ENCODE data around the gene CWF19L2.

The CWF19L2 gene

DNA sequence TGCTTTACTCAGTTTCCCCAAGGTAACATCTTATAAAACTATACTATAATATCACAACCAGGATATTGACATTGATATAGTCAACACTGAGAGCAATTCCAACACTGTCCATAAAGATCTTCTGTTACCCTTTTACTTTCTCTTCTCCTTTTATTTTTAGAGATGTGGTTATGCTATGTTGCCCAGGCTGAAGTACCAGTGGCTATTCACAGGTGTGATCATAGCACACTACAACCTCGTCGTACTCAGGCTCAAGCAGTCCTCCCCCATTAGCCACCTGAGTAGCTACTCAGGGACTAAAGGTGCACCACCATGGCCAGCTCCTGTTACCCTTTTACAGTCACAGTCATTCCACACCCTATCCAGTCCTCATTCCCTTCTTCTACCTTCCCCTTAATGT, 119.7 kb downstream of the CWF19L2 start:
- in situ Hi-C loops (cut with MboI; ENCODE audit: low sequenced_read_pairs, unreplicated experiment) = no loop called here
- DNase-seq (ENCODE audit: low spot score) = no peak
- TF ChIP-seq, protein P1, sequence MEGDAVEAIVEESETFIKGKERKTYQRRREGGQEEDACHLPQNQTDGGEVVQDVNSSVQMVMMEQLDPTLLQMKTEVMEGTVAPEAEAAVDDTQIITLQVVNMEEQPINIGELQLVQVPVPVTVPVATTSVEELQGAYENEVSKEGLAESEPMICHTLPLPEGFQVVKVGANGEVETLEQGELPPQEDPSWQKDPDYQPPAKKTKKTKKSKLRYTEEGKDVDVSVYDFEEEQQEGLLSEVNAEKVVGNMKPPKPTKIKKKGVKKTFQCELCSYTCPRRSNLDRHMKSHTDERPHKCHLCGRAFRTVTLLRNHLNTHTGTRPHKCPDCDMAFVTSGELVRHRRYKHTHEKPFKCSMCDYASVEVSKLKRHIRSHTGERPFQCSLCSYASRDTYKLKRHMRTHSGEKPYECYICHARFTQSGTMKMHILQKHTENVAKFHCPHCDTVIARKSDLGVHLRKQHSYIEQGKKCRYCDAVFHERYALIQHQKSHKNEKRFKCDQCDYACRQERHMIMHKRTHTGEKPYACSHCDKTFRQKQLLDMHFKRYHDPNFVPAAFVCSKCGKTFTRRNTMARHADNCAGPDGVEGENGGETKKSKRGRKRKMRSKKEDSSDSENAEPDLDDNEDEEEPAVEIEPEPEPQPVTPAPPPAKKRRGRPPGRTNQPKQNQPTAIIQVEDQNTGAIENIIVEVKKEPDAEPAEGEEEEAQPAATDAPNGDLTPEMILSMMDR (IDR thresholded peaks at IDR 0.05; ENCODE audit: borderline replicate concordance, control extremely low read depth, extremely low read depth, insufficient read depth, missing control alignments) = no peak

DNA sequence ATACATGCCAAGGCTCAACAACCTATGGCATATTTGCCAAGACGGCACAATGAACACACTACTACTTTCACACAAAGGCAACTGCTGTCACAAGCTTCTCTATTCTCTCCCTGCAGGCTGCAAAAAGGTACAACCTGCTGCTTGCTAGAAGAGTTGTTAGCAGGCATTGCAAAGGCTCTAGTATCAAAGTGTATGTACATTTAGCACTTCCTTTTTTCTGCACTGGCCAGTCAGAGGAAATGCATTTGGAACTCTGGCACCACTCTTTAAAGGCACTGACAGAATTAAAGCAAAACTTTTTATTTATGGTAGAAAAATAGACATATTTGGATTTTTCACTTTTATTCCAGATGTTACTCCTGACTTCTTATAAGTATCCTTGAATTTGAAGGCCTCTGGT, 125.9 kb downstream of the CWF19L2 start:
- no peak for DNase-seq (ENCODE audit: low spot score)
- in situ Hi-C loops (cut with MboI; ENCODE audit: low sequenced_read_pairs, unreplicated experiment) = no loop called here
- TF ChIP-seq, protein P1 (IDR thresholded peaks at IDR 0.05; ENCODE audit: borderline replicate concordance, control extremely low read depth, extremely low read depth, insufficient read depth, missing control alignments) = no peak

DNA sequence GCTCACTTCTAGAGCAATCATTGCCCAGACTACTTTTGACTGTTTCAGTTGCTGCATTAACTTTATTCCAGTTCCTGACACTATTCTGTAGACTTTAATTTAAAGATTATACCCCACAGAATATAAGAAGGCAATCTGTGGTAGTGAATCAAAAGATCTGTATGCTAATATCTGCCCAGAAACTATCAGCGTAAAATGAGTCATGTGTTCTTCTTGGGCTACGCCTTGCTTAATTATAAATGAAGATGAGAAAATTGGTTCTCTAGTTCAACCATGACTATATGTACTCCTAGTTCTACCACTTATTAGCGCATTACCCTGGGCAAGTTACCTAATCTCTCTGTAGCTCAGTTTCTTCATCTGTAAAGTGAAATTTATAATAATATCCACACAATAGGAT, 128.5 kb downstream of the CWF19L2 start:
- DNase-seq (ENCODE audit: low spot score) = no peak

DNA sequence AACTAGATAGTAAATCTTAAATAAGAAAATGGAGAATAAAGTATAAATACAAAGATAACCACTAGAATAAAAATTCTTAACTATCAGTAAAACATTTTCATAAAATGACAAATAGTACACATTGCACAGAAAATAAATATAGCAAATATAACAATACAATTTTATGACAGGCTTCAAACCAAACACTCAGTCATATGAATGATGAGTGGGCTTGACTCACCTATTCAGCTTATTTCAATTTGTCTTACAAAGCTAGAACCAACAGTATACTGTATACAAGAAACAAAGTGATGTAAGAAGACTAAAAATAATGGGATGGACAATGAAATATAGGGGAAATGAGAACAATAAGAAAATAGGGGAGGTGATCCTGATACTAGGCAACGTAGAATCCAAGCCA, 141.2 kb downstream of the CWF19L2 start:
- in situ Hi-C loops (cut with MboI; ENCODE audit: low sequenced_read_pairs, unreplicated experiment) = no loop called here
- TF ChIP-seq, protein P1 (IDR thresholded peaks at IDR 0.05; ENCODE audit: borderline replicate concordance, control extremely low read depth, extremely low read depth, insufficient read depth, missing control alignments) = no peak
- no peak for DNase-seq (ENCODE audit: low spot score)

More for the DNA sequence above, 128.5 kb downstream of the CWF19L2 start:
- TF ChIP-seq, protein P1 (IDR thresholded peaks at IDR 0.05; ENCODE audit: borderline replicate concordance, control extremely low read depth, extremely low read depth, insufficient read depth, missing control alignments) = no peak
- in situ Hi-C loops (cut with MboI; ENCODE audit: low sequenced_read_pairs, unreplicated experiment) = no loop called here

DNA sequence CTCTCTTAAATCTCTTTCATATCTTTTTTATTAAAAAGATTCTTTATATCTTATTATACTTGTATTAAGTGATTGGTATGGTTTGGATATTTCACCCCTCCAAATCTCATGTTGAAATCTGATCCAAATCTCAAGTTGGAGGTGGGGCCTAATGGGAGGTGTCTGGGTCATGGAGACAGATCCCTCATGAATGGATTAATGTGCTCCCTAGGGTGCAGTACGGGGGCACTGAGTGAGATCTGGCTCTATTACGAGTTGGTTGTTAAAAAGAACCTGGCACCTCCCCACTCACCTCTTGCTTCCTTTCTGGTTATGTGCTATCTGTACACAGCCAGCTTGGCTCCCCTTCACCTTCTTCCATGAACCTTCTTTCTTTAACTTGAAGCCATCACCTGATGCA, 149.6 kb downstream of the CWF19L2 start:
- DNase-seq (ENCODE audit: low spot score) = no peak
- TF ChIP-seq, protein P1 (IDR thresholded peaks at IDR 0.05; ENCODE audit: borderline replicate concordance, control extremely low read depth, extremely low read depth, insufficient read depth, missing control alignments) = no peak
- in situ Hi-C loops (cut with MboI; ENCODE audit: low sequenced_read_pairs, unreplicated experiment) = no loop called here

DNA sequence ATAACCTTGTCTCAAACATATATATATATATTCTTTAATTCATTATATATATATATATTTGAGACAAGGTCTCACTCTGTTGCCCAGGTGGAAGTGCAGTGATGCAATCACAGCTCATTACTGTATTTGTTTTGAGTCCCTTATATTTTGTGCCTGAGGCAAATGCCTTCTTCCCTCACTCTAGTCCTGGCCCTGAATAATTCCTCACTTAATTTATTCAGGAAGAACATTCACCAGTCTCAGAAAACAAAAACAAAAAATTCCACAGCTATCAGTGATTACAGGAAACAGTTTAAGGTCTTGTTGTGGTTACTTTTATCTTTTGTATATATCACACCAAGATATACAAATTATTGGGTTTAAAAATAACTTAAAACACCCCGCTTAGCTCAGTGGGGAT, 155.7 kb downstream of the CWF19L2 start:
- DNase-seq (ENCODE audit: low spot score) = no peak
- TF ChIP-seq, protein P1 (IDR thresholded peaks at IDR 0.05; ENCODE audit: borderline replicate concordance, control extremely low read depth, extremely low read depth, insufficient read depth, missing control alignments) = no peak
- in situ Hi-C loops (cut with MboI; ENCODE audit: low sequenced_read_pairs, unreplicated experiment) = no loop called here

All from GM13976 (cell line).